ENCODE results near the gene PSMG4. TPM values are rescaled to one million over a fixed set of nuclear protein-coding genes. Genes with fewer than 3 reads are reported as not detected.

PSMG4 gene
- total RNA-seq, 1 donor from 2014 or later, result 26.3 TPM

- intact Hi-C loops (cut with micrococcal nuclease), result loop anchor here (2.0 to 10.0 kb wide), 4 partner anchors 89 to 485 kb away; partner anchors contain the start of genes NQO2, RIPK1 and WRNIP1
These were observed 8.5 kb upstream of the PSMG4 start for GRCh38 chr6:3250231-3250675.

- intact Hi-C loops (cut with micrococcal nuclease), result loop anchor here (1.0 to 10.0 kb wide), 5 partner anchors 91 to 487 kb away; partner anchors contain the start of genes NQO2, RIPK1 and WRNIP1
These were observed 7.1 kb upstream of the PSMG4 start for GRCh38 chr6:3251462-3252314.

GRCh38 chr6:3252369-3252768, 6.4 kb upstream of the PSMG4 start:
- intact Hi-C loops (cut with micrococcal nuclease), result loop anchor here (10.0 kb wide), 1 partner anchor 488 kb away; the partner anchor contains the start of gene WRNIP1

DNA sequence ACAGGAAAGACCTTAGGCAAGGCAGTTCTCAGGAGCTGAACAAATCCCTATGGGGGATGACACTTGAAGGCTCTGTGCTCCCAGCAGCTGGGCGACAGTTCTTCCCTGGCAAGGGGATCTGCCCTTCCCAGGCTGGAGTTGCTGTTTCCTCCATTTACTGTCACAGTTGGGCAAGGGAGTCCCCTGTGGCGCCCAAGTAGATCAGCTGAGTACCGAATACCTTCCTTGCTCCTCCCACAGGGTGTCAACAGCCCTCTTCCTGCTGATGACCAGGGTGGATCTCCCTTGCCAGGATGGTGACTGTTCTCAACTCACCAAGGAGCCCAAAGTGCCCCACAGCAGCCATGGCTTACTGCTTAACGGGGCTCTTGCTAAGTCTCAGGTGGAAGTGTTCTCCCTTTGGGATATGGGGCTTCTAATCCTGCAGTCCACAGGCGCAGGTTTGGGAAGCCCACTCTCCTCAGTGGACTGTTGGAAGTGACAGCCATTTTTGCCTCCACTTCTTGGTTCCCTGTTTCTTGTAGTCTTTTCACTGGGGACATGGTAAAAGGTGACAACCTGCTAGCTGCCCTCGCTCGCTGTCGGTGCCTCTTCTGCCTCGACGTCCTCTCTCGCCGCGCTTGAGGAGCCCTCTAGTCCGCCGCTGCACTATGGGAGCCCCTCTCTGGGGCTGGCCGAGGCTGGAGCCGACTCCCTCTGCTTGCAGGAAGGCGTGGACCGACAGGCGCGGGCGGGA, 5.7 kb upstream of the PSMG4 start:
- intact Hi-C loops (cut with micrococcal nuclease), result loop anchor here (10.0 kb wide), 1 partner anchor 488 kb away; the partner anchor contains the start of gene WRNIP1

- intact Hi-C loops (cut with micrococcal nuclease), result loop anchor here (10.0 kb wide), 1 partner anchor 489 kb away; the partner anchor contains the start of gene WRNIP1
These were observed 5.2 kb upstream of the PSMG4 start for GRCh38 chr6:3253597-3253961.

GRCh38 chr6:3258201-3258600, 546 bp upstream of the PSMG4 start:
- intact Hi-C loops (cut with micrococcal nuclease), result loop anchor here (1.0 to 10.0 kb wide), 7 partner anchors 101 to 759 kb away; partner anchors contain the start of genes BPHL, FAM50B, RIPK1 and TUBB2A

DNA sequence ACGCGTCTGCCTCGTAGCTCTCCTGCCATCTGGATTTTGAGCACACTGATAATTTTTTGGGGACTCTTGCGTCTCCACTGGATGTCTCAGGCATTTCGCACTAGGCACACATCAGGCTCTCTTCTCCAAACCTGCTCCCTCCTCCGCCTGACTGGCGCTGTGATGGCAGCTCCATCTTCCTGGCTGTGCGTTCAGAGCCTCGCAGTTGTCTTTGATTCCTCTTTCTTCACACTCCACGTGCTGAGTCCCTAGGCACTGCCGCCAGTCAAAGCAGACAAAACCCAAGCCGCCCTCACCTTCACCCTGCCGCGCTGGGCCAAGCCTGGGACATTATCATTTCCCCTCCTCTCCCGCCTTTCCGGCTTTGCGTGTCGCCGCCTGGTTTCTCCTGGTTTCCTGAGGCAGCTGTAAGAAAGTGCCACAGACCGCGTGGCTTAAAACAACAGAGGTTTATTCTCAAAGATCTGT, 778 bp downstream of the PSMG4 start:
- intact Hi-C loops (cut with micrococcal nuclease), result loop anchor here (1.0 to 10.0 kb wide), 7 partner anchors 103 to 758 kb away; partner anchors contain the start of genes FAM50B, NQO2, RIPK1 and TUBB2A

GRCh38 chr6:3260296-3260695, 1.5 kb downstream of the PSMG4 start:
- intact Hi-C loops (cut with micrococcal nuclease), result no loop called here

GRCh38 chr6:3260772-3261517, 2.2 kb downstream of the PSMG4 start:
- intact Hi-C loops (cut with micrococcal nuclease), result no loop called here

DNA sequence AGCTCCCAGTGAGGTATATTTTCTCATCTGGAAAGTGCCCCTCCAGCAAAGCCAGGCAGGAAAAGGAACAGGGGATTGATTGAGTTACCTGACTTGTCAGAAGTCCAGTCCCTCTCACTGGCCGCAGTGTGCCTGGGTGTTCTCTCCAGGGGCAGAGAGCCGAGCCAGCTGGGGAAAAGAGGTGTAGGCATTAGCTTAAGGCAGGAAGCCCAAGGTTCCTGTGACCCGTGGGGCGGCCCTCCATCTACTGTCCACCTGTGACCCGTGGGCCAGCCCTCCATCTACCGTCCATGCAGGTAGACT, 2.7 kb downstream of the PSMG4 start:
- intact Hi-C loops (cut with micrococcal nuclease), result no loop called here

GRCh38 chr6:3261921-3262320, 3.2 kb downstream of the PSMG4 start:
- intact Hi-C loops (cut with micrococcal nuclease), result no loop called here

DNA sequence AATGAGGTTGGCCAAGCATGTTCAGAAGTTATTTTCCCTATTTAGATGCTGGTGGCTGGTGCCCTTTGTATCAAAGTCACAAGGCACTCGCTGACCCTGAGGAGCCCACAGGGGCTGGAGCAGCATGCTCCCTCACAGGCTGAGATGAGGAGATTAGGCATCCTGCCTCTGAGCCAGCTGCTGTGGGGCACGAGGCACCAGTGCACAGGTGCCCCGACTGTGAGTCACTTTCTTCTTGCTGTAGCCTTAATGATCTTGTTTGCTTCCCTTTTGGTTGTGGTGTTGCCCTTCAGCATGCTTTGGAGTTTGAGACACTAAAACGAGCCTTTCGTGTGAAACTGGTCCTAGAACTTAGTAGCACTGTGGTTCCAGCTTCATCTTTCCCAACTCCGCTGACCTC, 4.3 kb downstream of the PSMG4 start:
- intact Hi-C loops (cut with micrococcal nuclease), result no loop called here

DNA sequence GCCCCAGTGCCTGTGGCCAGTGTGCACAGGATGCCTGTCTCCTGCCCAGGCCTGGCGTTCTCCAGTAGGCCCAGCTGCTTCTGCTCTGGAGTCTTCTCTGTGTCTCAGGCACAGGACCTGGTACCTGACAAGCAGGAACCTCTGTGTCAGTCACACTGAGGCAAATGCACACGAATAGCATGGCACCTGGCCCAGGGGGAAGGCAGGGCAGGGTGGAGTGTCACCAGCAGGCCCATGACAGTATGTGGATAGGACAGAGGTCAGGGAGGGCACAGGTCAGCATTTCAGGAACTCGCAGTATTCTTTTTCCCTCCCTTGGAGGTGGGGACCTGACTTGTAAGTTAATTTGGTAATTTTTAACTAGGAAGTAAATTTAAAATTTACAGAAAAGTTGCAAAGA, 5.6 kb downstream of the PSMG4 start:
- intact Hi-C loops (cut with micrococcal nuclease), result no loop called here

GRCh38 chr6:3265671-3266070, 6.9 kb downstream of the PSMG4 start:
- intact Hi-C loops (cut with micrococcal nuclease), result no loop called here

DNA sequence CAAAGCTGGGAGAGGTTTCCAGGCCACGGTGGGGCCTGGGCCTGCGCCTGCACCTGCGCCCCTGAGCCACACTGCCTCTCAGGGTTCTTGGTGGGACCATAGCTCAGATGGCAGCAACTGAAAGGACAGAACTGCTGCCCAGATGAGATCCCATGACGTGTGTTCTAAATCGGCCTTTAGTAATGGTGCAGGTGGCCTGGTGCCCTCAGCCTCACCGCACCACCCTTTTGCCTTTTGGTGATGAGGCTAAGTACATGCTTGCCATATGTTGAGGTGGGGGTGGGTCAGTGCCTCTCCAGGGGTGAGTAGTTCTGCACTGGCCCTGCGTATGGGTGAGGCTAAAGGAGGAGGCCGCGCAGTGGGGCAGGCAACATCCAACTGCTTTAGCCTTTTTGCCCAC, 7.4 kb downstream of the PSMG4 start:
- intact Hi-C loops (cut with micrococcal nuclease), result no loop called here

DNA sequence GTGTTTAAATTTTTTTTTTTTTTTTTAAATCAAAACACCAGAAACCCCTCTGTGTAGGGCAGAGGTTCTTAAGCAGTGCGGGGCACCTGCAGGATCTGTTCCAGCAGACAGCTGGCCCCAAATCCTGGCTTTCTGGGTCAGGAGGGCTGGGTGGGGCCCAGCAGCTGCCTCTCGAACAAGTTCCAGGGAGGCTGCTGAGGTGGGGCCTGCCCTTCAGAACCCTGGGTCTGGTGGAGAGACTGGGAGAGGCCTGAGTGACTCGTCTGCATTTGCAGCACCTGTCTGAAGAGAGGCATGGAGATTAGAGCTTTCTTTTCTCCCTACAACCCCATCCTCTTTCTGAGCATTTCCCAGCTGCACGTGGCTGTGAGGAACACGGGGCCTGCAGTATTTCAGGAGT, 8.4 kb downstream of the PSMG4 start:
- intact Hi-C loops (cut with micrococcal nuclease), result no loop called here

DNA sequence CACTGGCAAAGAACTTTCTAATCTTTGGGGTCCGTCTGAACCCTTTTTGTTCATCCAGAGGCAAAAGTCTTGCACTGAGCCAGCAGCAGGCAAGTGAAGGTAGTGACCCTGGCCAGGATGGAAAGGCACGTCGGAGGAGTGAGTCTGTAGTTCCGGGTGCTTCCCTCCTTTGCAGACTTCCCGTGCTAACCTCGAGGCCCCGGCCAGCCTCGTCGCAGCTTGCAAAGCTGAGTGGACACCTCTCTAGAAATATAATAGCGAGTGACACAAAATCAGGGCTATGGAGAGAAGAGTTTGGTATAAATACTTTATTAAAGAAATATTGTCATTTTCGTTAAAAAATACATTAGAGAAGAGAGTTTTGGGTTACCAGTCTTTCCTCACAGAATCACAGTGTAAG, 9.9 kb downstream of the PSMG4 start:
- intact Hi-C loops (cut with micrococcal nuclease), result no loop called here

- intact Hi-C loops (cut with micrococcal nuclease), result no loop called here
These were observed 10.7 kb downstream of the PSMG4 start for GRCh38 chr6:3269281-3269975.

- intact Hi-C loops (cut with micrococcal nuclease), result loop anchor here (10.0 kb wide), 1 partner anchor 725 kb away; no protein-coding TSS in a partner anchor
These were observed 11.5 kb downstream of the PSMG4 start for GRCh38 chr6:3270258-3270657.

DNA sequence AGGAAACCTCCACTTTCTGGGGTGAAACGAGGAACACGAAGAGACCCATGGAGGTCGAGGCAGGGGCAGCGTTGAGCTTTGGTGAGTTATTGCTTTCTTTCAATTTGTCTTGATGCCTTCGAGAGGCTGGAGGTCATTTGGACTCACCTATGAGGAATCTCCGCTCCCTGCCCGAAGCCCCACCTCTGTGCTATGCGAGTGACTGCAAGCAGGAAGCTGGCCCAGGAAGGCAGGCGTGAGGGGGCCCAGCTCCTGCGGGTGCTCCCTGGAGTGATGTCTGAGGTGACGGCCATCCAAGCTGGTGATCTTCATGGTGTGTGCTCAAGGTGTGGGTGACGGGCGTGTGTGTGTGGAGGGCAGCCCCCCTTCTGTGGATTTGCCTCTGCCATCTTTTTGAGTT, 13.0 kb downstream of the PSMG4 start:
- intact Hi-C loops (cut with micrococcal nuclease), result loop anchor here (10.0 kb wide), 1 partner anchor 723 kb away; no protein-coding TSS in a partner anchor
